ENCODE measurements around the gene RPH3AL.
"Not testable (repeated sequence)": the region's sequence is repeated elsewhere in the genome, so short reads cannot be mapped to it uniquely, and the experiment has no call there.

GRCh38 chr17:206484-206883 is 146.1 kb downstream of the RPH3AL start:
- not testable (repeated sequence) for TF ChIP-seq CTCF (conservative IDR thresholded peaks at IDR 0.05); EZH2 (IDR thresholded peaks at IDR 0.05; ENCODE audit: low read depth)
